Measurements from ENCODE around the gene ARHGEF10L.

ARHGEF10L gene

DNA sequence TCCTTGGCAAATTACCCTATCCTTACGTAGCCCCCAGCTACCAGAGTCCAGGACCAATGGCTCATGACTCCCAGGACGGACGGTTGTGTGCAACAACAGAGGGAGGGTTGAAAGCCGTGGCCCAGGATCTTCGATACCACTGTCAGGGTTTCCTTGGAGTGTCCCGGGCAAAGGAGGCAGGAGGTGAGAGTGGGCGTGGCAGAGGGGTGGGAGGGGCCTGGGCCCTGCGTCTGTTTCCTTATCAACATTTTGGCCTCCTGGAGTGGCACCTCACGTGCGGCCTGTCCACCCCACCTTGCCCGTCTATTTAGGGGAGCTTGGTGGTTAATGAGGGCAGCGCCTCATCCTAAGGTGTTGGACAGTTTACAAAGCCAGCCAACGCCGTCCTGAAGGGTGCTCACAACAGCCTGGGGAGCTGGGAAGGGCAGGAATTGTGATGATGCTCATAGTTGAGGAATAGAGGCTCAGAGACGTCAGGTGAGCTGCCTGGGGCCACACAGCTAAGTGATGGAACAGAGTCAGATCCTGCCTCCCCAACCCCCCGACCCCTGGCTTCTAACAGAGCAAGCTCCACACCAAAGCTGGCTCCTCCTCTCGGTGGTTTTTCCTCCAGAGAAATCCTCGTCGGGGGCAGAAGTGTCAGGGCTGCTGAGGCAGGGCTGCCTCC, 17.4 kb upstream of the ARHGEF10L start:
- no peak overlapping the region for H3K27ac ChIP-seq (ENCODE audit: extremely low read depth, low read depth, low read length)
- H3K4me1 ChIP-seq (ENCODE audit: control insufficient read depth, insufficient read depth, low read length), result no peaks in the 10 kb centered on the region
- CTCF ChIA-PET, result interaction anchor here (1.3 to 1.6 kb wide), 3 partner anchors 10 to 84 kb away, joined by 3 to 11 read pairs (median 8); no protein-coding TSS in a partner anchor
- POLR2A ChIA-PET, result interaction anchor here (0.5 to 0.7 kb wide), 2 partner anchors 21 to 1565 kb away, joined by 3 to 4 read pairs; no protein-coding TSS in a partner anchor
- no peak overlapping the region for H3K4me3 ChIP-seq (ENCODE audit: low read depth, low read length)
- H3K36me3 ChIP-seq (ENCODE audit: control insufficient read depth in 2 of 2, insufficient read depth in 1 of 2, low read length in 2 of 2), result no peaks in the 10 kb centered on the region
- no peaks in the 10 kb centered on the region for H3K9me3 ChIP-seq (ENCODE audit: control insufficient read depth, insufficient read depth, low read depth, low read length)
- TF ChIP-seq KLF9 (tag by site-specific recombination; IDR thresholded peaks at IDR 0.05; ENCODE audit: low read depth) (peak; percentile 77), ZNF473 (tag by site-specific recombination; IDR thresholded peaks at IDR 0.05) (no peak), ZNF624 (tag by site-specific recombination; IDR thresholded peaks at IDR 0.05) (no peak), ZNF585B (tag by site-specific recombination; IDR thresholded peaks at IDR 0.05) (peak; percentile 80), ZNF621 (tag by site-specific recombination; IDR thresholded peaks at IDR 0.05) (no peak)

GRCh38 chr1:17523321-17524041, 16.0 kb upstream of the ARHGEF10L start:
- TF ChIP-seq ZNF549 (tag by site-specific recombination; IDR thresholded peaks at IDR 0.05), result no peak
- 0 out of 2 replicates have a peak, but pooled peaks have one; percentile 2 for TF ChIP-seq ZNF121 (tag by site-specific recombination; IDR thresholded peaks at IDR 0.05)
- CTCF ChIA-PET, result interaction anchor here (0.7 to 1.4 kb wide), 3 partner anchors 12 to 83 kb away, joined by 3 read pairs; no protein-coding TSS in a partner anchor
- POLR2A ChIA-PET, result interaction anchor here (0.6 to 0.7 kb wide), 2 partner anchors 15 to 74 kb away, joined by 3 to 4 read pairs; no protein-coding TSS in a partner anchor
- no peaks in the 10 kb centered on the region for H3K36me3 ChIP-seq (ENCODE audit: control insufficient read depth in 2 of 2, insufficient read depth in 1 of 2, low read length in 2 of 2)
- H3K27ac ChIP-seq (ENCODE audit: extremely low read depth, low read depth, low read length), result no peak overlapping the region
- no peak overlapping the region for H3K4me3 ChIP-seq (ENCODE audit: low read depth, low read length)
- no peaks in the 10 kb centered on the region for H3K9me3 ChIP-seq (ENCODE audit: control insufficient read depth, insufficient read depth, low read depth, low read length)
- no peaks in the 10 kb centered on the region for H3K4me1 ChIP-seq (ENCODE audit: control insufficient read depth, insufficient read depth, low read length)

GRCh38 chr1:17524645-17525044, 14.9 kb upstream of the ARHGEF10L start:
- TF ChIP-seq ZNF791 (tag by site-specific recombination; IDR thresholded peaks at IDR 0.05) (no peak), ZBTB1 (tag by site-specific recombination; IDR thresholded peaks at IDR 0.05) (no peak)
- Histone ChIP-seq H3K4me3 (ENCODE audit: low read depth, low read length) (no peak overlapping the region), H3K4me1 (ENCODE audit: control insufficient read depth, insufficient read depth, low read length) (no peaks in the 10 kb centered on the region), H3K27ac (ENCODE audit: extremely low read depth, low read depth, low read length) (no peak overlapping the region), H3K36me3 (ENCODE audit: control insufficient read depth in 2 of 2, insufficient read depth in 1 of 2, low read length in 2 of 2) (no peaks in the 10 kb centered on the region), H3K9me3 (ENCODE audit: control insufficient read depth, insufficient read depth, low read depth, low read length) (no peaks in the 10 kb centered on the region)
- ChIA-PET POLR2A (no interaction called here), CTCF (interaction anchor here (1.3 kb wide), 1 partner anchor 82 kb away, joined by 3 read pairs; no protein-coding TSS in a partner anchor)

GRCh38 chr1:17525996-17526686, 13.4 kb upstream of the ARHGEF10L start:
- Histone ChIP-seq H3K4me1 (ENCODE audit: control insufficient read depth, insufficient read depth, low read length) (no peaks in the 10 kb centered on the region), H3K9me3 (ENCODE audit: control insufficient read depth, insufficient read depth, low read depth, low read length) (no peaks in the 10 kb centered on the region), H3K36me3 (ENCODE audit: control insufficient read depth in 2 of 2, insufficient read depth in 1 of 2, low read length in 2 of 2) (no peaks in the 10 kb centered on the region), H3K4me3 (ENCODE audit: low read depth, low read length) (no peak overlapping the region), H3K27ac (ENCODE audit: extremely low read depth, low read depth, low read length) (no peak overlapping the region)
- ChIA-PET POLR2A (no interaction called here), CTCF (interaction anchor here (0.6 kb wide), 1 partner anchor 24 kb away, joined by 6 read pairs; no protein-coding TSS in a partner anchor)
- TF ChIP-seq ZNF433 (tag by site-specific recombination; IDR thresholded peaks at IDR 0.05; ENCODE audit: low read depth) (no peak), ZNF416 (tag by site-specific recombination; IDR thresholded peaks at IDR 0.05) (no peak), ZNF18 (tag by site-specific recombination; IDR thresholded peaks at IDR 0.05) (peak; percentile 63; the same call in 1 of the 2 replicates), HIC1 (tag by site-specific recombination; IDR thresholded peaks at IDR 0.05) (no peak)
